Measurements from ENCODE around the gene TNC.

TNC gene

GRCh38 chr9:115018547-115019435, 99.2 kb downstream of the TNC start:
- FAIRE-seq = no peak
- DNase-seq (ENCODE audit: insufficient read length, low spot score) = no peak
- TF ChIP-seq CTCF (IDR thresholded peaks at IDR 0.05; ENCODE audit: insufficient read depth, missing control alignments) = no peak

- no peak for TF ChIP-seq CTCF (IDR thresholded peaks at IDR 0.05; ENCODE audit: insufficient read depth, missing control alignments)
- no peak for FAIRE-seq
- no peak for DNase-seq (ENCODE audit: insufficient read length, low spot score)
These were observed 101.6 kb downstream of the TNC start for GRCh38 chr9:115016344-115016743.

- TF ChIP-seq CTCF (IDR thresholded peaks at IDR 0.05; ENCODE audit: insufficient read depth, missing control alignments) = peak; percentile 58
- FAIRE-seq (no peak), DNase-seq (ENCODE audit: insufficient read length, low spot score) (no peak)
These were observed 102.8 kb downstream of the TNC start for GRCh38 chr9:115015018-115015635.

GRCh38 chr9:115014438-115014837, 103.5 kb downstream of the TNC start:
- FAIRE-seq (no peak), DNase-seq (ENCODE audit: insufficient read length, low spot score) (no peak)
- no peak for TF ChIP-seq CTCF (IDR thresholded peaks at IDR 0.05; ENCODE audit: insufficient read depth, missing control alignments)

GRCh38 chr9:115013998-115014397, 104.0 kb downstream of the TNC start:
- DNase-seq (ENCODE audit: insufficient read length, low spot score) (peak; percentile 46), FAIRE-seq (no peak)
- TF ChIP-seq CTCF (IDR thresholded peaks at IDR 0.05; ENCODE audit: insufficient read depth, missing control alignments) = peak; percentile 85

- FAIRE-seq (no peak), DNase-seq (ENCODE audit: insufficient read length, low spot score) (no peak)
- no peak for TF ChIP-seq CTCF (IDR thresholded peaks at IDR 0.05; ENCODE audit: insufficient read depth, missing control alignments)
These were observed 105.5 kb downstream of the TNC start for GRCh38 chr9:115012486-115012885.

- FAIRE-seq = no peak
- no peak for TF ChIP-seq CTCF (IDR thresholded peaks at IDR 0.05; ENCODE audit: insufficient read depth, missing control alignments)
- DNase-seq (ENCODE audit: insufficient read length, low spot score) = no peak
These were observed 107.1 kb downstream of the TNC start for GRCh38 chr9:115010874-115011273.
